Erythroblast (primary cell): ENCODE results near the gene SMR3B.

ENCODE experiments used
- GATA1 ChIP-seq: IDR thresholded peaks from 2 replicates; pipeline ENCODE4 v1.6.1; 2011; ENCODE audit warnings: low read depth, mild to moderate bottlenecking, control low read depth, low read length, moderate library complexity
- POLR2A ChIP-seq: IDR thresholded peaks from 2 replicates; pipeline ENCODE4 v1.6.1; 2011; ENCODE audit warnings: mild to moderate bottlenecking, low read length

- TF ChIP-seq POLR2A: no peak
- no peak for TF ChIP-seq GATA1
Observed at GRCh38 chr4:70397580-70397979, 14.6 kb downstream of the SMR3B start, which contains the start of gene OPRPN.
